Loucy (cell line): ENCODE results near the gene PARN.

Source experiments
- CTCF ChIP-seq: fragments of 200-600 bp; sonication (generic); conservative IDR thresholded peaks from 2 replicates; pipeline ENCODE4 v1.5.1; 2014; ENCODE audit warnings: mild to moderate bottlenecking, antibody characterized with exemption, low read length
- EZH2phosphoT487 ChIP-seq: fragments of 200-600 bp; IDR thresholded peaks from 2 replicates; pipeline ENCODE4 v1.6.1; 2018; ENCODE audit warnings: antibody characterized with exemption, mild to moderate bottlenecking, moderate library complexity, borderline replicate concordance

GRCh38 chr16:14668556-14669223 lies 38.6 kb upstream of the PARN start:
- TF ChIP-seq EZH2phosphoT487 = no peak
- no peak for TF ChIP-seq CTCF
